SK-N-MC (cell line): ENCODE results near the gene GRK6.

Source experiments
- DNase-seq: peaks from one replicate; pipeline ENCODE4 v3.0.0-alpha.2; 2011; ENCODE audit warnings: low read depth, low spot score
- H3K27ac ChIP-seq: fragments of 200-600 bp; sonication (generic); 2 replicates; pipeline ENCODE4 v1.5.1; 2016; ENCODE audit warnings: mixed run types
- H3K36me3 ChIP-seq: fragments of 200-600 bp; sonication (generic); 2 replicates; pipeline ENCODE4 v1.6.1; 2017; ENCODE audit warnings: antibody characterized with exemption, low read length, mixed read lengths; ENCODE audit not compliant: insufficient read depth
- H3K4me3 ChIP-seq: fragments of 200-600 bp; sonication (generic); 2 replicates; pipeline ENCODE4 v1.5.1; 2016
- H3K9ac ChIP-seq: fragments of 200-600 bp; sonication (generic); 2 replicates; pipeline ENCODE4 v1.8.0; 2017; ENCODE audit warnings: mixed run types, mixed read lengths; ENCODE audit not compliant: insufficient read length
- H3K9me3 ChIP-seq: fragments of 200-600 bp; sonication (generic); 2 replicates; pipeline ENCODE4 v1.6.1; 2017; ENCODE audit warnings: low read depth, mild to moderate bottlenecking, antibody characterized with exemption, low read length, moderate library complexity, mixed read lengths
- EZH2 ChIP-seq: fragments of 200-600 bp; sonication (generic); IDR thresholded peaks from one replicate; pipeline ENCODE4 v1.6.1; 2017; ENCODE audit warnings: antibody characterized with exemption
- FOXP2 ChIP-seq: optimal IDR thresholded peaks from 2 replicates; pipeline ENCODE3; 2011; ENCODE audit warnings: mild to moderate bottlenecking, moderate library complexity; ENCODE audit not compliant: insufficient read depth; ENCODE audit errors: extremely low read length, control extremely low read depth
- POLR2AphosphoS5 ChIP-seq: IDR thresholded peaks from 2 replicates; pipeline ENCODE4 v1.6.1; 2012; ENCODE audit warnings: mild to moderate bottlenecking, low read depth, low read length, borderline replicate concordance

The GRK6 gene

GRCh38 chr5:177393990-177394389, 32.5 kb upstream of the GRK6 start:
- DNase-seq: no peak

GRCh38 chr5:177396078-177396477, 30.4 kb upstream of the GRK6 start:
- no peak overlapping the region for H3K4me3 ChIP-seq
- no peak for TF ChIP-seq EZH2
- TF ChIP-seq FOXP2: no peak
- TF ChIP-seq POLR2AphosphoS5: no peak
- no peaks in the 10 kb centered on the region for H3K36me3 ChIP-seq
- H3K27ac ChIP-seq: no peak overlapping the region
- H3K9ac ChIP-seq: no peak overlapping the region
- no peaks in the 10 kb centered on the region for H3K9me3 ChIP-seq
- no peak for DNase-seq

More at GRCh38 chr5:177393990-177394389, 32.5 kb upstream of the GRK6 start:
- TF ChIP-seq POLR2AphosphoS5 (no peak), EZH2 (no peak), FOXP2 (no peak)
- no peak overlapping the region for H3K9ac ChIP-seq
- no peak overlapping the region for H3K27ac ChIP-seq
- H3K4me3 ChIP-seq: no peak overlapping the region
- no peaks in the 10 kb centered on the region for H3K9me3 ChIP-seq
- H3K36me3 ChIP-seq: no peaks in the 10 kb centered on the region

- Histone ChIP-seq H3K9me3 (no peaks in the 10 kb centered on the region), H3K9ac (no peak overlapping the region), H3K4me3 (no peak overlapping the region), H3K36me3 (no peaks in the 10 kb centered on the region), H3K27ac (no peak overlapping the region)
- no peak for TF ChIP-seq EZH2
- DNase-seq: no peak
Observed at GRCh38 chr5:177396807-177397206, 29.7 kb upstream of the GRK6 start.

GRCh38 chr5:177397875-177398390, 28.5 kb upstream of the GRK6 start:
- H3K9me3 ChIP-seq: no peaks in the 10 kb centered on the region
- TF ChIP-seq POLR2AphosphoS5: no peak
- TF ChIP-seq EZH2: no peak
- no peak for TF ChIP-seq FOXP2
- H3K9ac ChIP-seq: no peak overlapping the region

DNA sequence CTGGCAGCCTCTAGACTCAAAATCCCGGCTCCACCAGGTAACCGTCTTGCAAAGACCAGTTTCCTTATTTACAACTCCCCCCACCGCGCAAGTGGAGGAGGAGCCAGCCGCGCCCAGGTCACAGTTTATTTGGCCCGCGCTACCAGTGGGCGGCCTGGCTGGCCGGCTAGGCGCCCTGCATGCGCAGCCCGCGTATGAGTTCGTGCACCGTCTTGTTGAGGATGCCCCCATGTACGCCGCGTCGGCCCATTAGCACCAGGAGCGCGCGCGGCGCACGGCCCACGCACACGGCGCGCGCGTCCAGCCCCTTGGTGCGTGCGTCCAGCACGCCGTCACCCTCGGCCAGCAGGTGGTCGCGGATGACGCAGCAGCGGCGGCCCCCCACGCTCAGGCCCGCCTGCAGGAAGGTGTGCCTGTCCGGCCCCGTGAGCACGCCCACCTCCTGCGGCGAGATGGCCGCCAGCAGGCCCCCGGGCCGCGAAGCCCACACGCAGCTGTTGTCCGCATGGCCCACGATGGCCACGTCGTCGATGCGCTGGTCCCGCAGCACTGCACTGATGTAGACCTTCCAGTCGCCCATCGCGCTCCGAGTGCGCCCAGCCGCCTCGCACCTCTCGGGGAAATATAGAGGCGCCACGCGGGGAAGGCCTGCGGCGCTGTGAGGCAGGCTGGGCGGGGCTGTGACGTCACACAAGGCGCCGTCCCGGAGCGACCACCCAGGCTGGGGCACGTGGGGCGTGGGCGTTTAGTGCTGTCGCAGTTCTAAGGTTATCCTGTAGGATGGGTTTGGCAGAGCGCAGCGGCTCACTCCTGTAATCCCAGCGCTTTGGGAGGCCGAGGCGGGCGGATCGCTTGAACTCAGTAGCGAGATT, 26.2 kb upstream of the GRK6 start, which contains the start of gene PFN3:
Gene PFN3 (minus strand): TSS at position 665 of the 872 bp plus-strand sequence. CDS start 85 bp downstream, at position 580.
- no peak within 1 kb of the TSS for H3K9ac ChIP-seq
- H3K36me3 ChIP-seq: no peaks in the 10 kb centered on the region
- H3K27ac ChIP-seq: no peak within 1 kb of the TSS
- no peak within 1 kb of the TSS for H3K4me3 ChIP-seq
- no peaks in the 10 kb centered on the region for H3K9me3 ChIP-seq
- no peak for DNase-seq
- TF ChIP-seq EZH2 (no peak), FOXP2 (no peak), POLR2AphosphoS5 (no peak)

More at GRCh38 chr5:177397875-177398390, 28.5 kb upstream of the GRK6 start:
- Histone ChIP-seq H3K4me3 (no peak overlapping the region), H3K36me3 (no peaks in the 10 kb centered on the region), H3K27ac (no peak overlapping the region)
- DNase-seq: no peak

- Histone ChIP-seq H3K27ac (no peak overlapping the region), H3K9me3 (no peaks in the 10 kb centered on the region), H3K4me3 (peak overlapping the region; percentile 78), H3K9ac (no peak overlapping the region), H3K36me3 (no peaks in the 10 kb centered on the region)
- TF ChIP-seq FOXP2 (no peak), EZH2 (no peak), POLR2AphosphoS5 (no peak)
- no peak for DNase-seq
Observed at GRCh38 chr5:177402271-177403043, 24.0 kb upstream of the GRK6 start.

DNA sequence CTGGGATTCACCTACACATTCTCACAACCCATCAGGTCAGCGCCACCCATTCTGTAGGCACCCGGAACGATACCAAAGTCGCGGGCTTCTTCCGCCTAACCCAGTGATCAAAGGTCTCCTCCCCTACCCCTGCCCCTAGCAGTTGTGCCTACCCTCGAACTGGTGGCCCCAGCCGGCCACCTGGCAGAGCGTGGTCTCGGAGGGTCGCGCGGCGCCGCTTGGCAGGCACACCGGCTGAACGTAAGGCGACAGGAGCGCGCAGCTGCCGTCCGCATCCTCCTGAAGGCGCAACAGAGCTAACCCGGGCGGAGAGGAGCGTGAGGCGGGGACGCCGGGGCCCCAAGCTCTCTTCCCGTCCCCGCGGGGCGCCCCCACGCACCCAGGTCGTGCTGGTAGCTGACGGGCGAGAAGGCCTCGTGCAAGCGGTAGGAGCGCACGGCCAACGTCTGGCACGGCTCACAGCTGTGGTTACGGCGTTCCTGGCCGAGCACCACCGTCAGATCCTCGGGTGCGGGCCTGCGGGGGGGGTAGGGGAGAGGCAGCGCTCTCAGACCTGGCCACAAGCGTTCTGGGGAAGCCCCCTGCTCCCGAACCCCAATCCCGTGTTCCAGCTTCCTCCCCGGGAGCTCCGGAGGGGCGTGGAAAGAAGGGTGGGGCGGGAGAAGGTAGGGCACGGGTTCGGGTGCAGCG, 23.2 kb upstream of the GRK6 start:
- Histone ChIP-seq H3K4me3 (peak overlapping the region; percentile 78), H3K9ac (no peak overlapping the region), H3K36me3 (no peaks in the 10 kb centered on the region), H3K27ac (no peak overlapping the region), H3K9me3 (no peaks in the 10 kb centered on the region)
- DNase-seq: no peak
- no peak for TF ChIP-seq EZH2
- no peak for TF ChIP-seq POLR2AphosphoS5
- TF ChIP-seq FOXP2: no peak
